NCI-H128 (cell line): ENCODE data around the gene EN1.

ENCODE experiments used
- DNase-seq: peaks from one replicate; lab custom pipeline; 2025; ENCODE audit not compliant: unreplicated experiment; lab: John Stamatoyannopoulos, UW

EN1 gene

GRCh38 chr2:118856330-118856977 is 9.0 kb upstream of the EN1 start:
- DNase-seq = no peak

DNA sequence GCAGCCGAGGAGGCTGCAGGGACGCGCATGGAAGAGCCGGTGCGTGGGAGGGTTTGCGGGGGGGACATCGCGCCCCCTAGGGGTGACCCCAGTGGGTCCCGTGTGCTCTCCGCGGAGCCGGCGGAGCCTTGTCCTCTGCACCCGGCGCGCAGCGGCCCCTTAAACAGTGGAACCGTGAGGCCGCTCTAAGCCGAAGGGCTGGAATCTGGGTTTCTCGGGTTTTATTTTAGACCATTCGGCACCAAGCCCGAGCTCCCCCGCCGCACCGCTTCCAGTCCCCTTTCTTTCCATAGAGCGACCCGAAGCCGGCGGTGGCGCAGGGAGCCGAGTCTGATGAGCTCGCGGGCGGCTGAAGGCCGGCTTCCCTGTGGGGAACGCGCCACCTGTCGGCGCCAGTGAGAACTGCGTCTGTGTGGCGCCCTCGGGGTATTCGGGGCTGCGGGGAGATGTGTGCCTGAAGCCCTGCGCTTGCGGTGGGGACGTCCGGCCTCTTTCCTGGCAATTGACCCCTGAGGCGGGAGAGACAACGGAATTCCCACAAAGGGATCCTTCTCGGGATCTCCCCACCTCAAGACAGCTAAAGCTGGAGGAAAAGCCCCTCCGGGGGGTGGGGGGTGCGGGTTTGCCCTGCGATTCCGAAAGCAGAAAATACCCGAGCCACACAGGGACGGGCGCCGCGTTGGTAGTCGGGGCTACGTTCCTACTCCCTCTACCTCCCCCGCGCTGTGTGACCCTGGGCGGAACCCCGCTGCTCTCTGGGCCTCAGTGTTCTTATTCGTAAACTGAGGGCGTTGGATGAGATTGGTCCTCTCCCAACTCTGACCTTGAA is 8.2 kb upstream of the EN1 start:
- peak; percentile 45 for DNase-seq

GRCh38 chr2:118854507-118855345 is 7.3 kb upstream of the EN1 start:
- no peak for DNase-seq

- DNase-seq = no peak
These were observed 6.3 kb upstream of the EN1 start for GRCh38 chr2:118853651-118854291.

DNA sequence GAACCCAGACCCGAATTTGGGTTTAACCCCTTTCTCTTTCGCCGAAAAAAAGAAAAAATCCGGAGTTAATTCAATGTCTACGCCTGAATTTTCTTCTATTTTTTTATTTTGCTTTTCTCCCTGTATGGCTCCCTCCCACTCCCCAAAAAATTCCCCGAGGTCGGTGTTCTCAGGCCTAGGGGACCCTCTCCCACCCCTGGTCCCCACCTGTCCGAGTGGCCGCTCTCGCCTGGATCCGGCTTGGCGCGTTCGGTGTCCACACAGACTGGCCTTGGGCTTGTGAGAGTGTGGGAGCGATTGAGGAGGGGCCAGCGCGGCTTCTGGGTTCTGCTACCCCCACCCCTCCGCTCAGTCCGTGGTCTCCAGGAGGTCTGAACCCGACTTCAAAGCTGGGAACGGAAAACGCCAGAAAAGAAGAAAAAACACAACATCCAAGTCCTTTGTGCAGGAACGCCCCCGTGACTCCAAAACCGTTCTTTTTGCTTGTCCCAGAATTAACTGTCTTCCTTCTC is 5.7 kb upstream of the EN1 start:
- no peak for DNase-seq

DNA sequence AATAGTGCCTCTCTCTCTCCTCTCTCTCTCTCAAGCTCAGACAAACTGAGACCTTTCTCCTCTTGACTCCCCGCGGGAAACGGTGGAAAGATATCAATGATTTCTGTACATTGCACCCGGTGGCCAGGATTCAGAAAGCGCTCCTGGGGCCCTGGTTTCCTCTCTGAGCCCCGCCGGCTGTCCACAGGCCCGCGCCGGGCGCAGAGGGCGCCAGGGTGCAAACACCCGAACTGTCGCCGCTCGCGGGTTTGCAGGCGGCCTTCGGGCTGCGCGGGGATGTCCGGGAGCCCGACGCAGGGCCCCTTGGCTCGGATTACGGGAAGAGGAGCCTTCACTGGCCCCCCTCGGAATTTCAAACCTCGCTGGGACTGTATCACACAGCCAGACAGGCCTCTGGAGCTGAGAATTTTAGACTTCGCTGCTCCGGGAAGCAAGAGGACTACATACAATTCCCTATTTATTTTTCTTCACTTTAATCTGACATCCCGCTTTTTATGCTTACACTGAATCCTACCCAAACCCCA is 5.2 kb upstream of the EN1 start:
- no peak for DNase-seq

DNA sequence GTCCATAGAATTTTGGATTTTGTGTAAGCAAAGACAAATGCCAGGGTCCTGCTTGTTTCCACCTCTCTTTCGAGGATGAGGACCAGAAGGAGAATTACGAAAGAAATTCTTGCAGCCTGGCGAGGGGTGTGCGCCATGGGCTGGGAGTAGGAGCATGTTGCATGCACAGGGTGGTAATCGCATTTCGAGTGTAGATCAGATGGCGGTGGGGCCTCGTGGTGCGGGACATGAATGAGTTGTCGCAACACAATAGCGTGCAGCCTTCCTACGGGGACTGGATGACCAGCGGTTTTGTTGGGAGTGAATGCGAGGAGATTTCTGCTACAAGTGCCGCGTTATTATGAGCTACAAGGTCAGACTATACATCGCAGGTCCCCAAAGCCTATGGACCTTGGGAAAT is 4.2 kb upstream of the EN1 start:
- no peak for DNase-seq

DNA sequence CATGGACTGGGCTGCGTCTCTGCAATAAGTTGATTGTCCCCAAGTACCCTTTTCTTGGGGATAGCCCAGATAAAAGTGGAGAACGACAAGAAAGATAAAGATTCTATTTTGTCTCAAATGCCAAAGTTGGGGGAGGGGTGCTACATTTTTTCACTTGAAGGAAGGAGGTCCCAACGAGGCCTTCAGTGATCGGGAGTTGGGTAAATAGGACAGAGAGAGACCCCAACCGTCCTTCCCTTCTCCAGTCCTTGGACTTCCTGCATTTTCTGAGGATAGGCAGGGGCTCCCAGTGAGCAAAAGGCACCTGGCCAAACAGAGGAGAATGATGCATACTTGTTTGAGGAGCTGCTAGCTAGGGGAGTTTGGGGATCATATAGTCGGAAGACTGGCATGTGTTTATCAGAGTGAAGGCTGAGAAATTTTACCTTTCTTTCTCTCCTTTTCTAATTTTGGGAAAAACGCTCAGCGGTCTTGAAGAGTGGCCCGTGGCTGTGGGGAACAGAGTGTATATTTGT is 3.5 kb upstream of the EN1 start:
- DNase-seq = no peak

GRCh38 chr2:118850168-118850900 is 2.9 kb upstream of the EN1 start:
- no peak for DNase-seq

GRCh38 chr2:118849226-118850167 is 2.0 kb upstream of the EN1 start:
- no peak for DNase-seq

GRCh38 chr2:118848381-118849225 is 1.2 kb upstream of the EN1 start:
- no peak for DNase-seq

DNA sequence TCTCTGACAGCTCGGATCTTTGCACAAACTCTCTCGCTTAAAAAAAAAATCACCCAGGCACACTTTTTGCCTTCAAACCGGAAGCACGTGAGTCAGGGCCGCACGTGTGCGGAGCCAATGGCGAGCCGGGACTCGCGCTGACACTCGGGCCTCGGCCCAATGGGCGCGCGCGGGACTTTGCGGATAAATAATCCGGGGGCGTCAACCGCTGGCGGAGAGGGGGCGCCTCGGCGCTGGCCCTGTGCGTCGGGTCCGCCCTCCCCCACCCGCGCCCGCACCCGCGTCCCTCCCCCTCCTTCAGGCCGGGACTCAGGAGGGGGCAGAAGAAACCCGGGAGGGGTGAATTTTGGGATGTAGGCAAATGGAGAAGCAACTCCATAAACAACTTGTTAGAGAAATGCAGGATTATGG is 319 bp upstream of the EN1 start:
- DNase-seq = no peak

GRCh38 chr2:118846442-118846952 is 951 bp downstream of the EN1 start:
- DNase-seq = no peak

DNA sequence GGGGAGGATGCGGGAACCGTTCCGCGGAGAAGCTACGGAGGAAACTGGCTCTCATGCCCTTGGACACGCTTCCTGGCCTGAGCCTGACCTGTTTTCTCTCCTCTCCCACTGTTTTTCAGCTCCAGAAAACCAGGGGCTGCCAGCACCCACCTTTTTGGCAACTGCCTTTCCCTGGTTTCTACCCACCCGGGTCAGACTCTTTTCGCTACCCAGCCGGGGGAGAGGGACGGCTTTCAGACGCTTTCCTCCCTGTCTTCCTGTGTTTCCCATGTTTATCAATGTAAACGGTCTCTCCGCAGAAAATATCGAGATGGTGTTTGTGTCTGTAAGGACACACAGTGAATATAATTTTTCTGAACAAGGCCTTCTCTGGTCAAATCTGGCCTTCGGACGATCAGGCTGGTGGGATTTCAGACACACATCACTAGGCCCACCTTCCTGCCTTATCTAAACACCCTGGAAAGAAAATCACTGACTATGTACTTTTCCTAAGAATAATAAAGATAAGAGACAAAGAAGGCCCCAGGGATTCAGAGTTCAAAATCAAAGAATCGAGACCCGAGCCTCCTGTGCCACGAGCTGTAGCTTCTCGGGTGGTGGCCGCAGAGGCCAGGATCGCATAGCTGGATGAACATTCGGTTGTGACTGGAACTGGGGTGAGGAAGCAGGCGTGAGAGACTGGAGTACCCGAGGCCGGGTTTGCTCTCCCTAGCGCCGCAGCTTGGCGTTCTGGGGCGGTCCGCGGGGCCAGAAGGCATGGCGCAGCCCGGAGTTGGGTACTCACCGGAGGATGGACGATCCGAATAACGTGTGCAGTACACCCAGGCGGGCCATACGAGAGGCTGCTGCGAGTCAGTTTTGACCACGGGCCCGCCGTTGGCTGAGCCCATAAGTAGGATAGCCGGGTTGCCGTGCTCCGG is 1.7 kb downstream of the EN1 start:
- DNase-seq = no peak

DNA sequence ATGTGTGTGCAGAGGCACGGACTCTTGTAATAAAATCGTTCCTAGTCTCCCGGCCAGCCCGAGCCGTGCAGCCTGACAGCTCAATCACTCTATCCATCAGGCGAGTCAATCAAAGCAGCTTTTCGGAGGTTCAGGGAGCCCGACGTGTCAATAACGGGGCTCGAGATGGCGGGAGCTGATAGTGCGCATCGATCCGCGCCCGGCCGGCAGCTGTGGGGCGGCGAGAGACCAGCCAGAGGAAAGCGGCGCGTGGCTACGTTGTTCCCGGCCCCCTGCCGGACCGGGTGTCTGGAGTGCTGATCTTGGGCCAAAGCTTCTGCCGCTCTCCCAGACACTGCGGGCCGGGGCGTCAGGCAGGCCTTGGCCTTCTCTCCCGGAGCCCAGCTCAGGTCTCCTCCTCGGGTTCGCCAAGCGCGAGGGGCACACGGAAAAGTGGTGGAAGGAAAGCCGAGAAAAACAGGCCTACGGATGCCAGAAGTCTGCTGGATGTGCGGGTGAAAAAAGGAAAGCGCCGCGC is 2.4 kb downstream of the EN1 start:
- DNase-seq = no peak

DNA sequence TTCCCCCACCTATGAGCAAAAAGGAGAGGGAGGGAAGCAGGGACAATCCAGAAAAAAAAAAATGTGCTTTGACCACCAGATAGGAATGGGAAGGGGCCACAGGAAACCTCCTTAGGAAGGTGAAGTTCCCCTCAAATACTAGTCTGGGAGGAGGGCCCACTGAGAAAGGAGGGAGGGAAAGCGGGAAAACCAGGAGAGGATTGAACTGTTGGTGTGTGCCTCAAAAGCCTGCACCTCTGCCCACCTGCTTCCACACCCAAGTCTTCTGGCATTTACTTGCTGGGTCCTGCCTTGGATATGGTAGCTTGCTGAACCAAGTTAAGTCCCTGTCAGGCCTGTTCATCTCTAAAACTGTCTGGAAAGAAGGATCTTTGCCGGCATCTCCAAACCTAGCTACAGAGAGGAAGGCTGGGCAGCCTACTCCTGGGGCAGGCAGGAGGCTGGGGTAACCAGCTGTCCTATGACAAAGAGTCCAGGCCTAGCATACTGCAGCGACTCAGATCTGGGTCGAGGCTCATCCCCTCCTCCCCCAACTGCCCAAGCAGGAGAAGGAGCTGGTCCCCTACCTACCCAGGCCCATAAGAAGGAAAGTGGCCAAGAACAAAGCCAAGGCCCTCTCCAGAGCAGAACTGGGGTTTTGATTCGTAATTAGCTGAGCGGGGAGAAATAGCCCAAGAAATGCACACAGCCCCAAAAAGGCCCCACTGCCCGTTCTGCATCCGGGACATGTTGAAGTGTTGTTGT is 3.0 kb downstream of the EN1 start:
- DNase-seq = no peak
